Endothelial cell (in vitro differentiated cells): ENCODE measurements around the gene CYP1B1. TPM values are rescaled to one million over a fixed set of nuclear protein-coding genes. Genes with fewer than 3 reads are reported as not detected.

ENCODE experiments used
- DNase-seq: peaks from one replicate; pipeline ENCODE4 v3.0.0; 2021; ENCODE audit warnings: low spot score
- H3K27ac Mint-ChIP-seq: one replicate; pipeline ENCODE4 v1.8.0; 2021; ENCODE audit warnings: mixed read lengths, inconsistent platforms; ENCODE audit not compliant: unreplicated experiment
- H3K27me3 Mint-ChIP-seq: one replicate; pipeline ENCODE4 v1.8.0; 2021; ENCODE audit warnings: mild to moderate bottlenecking, moderate library complexity, mixed read lengths, inconsistent platforms; ENCODE audit not compliant: unreplicated experiment
- H3K36me3 Mint-ChIP-seq: one replicate; pipeline ENCODE4 v1.8.0; 2021; ENCODE audit warnings: mild to moderate bottlenecking, low read depth, mixed read lengths, inconsistent platforms; ENCODE audit not compliant: unreplicated experiment
- H3K4me1 Mint-ChIP-seq: one replicate; pipeline ENCODE4 v1.8.0; 2021; ENCODE audit warnings: mild to moderate bottlenecking, mixed read lengths, inconsistent platforms; ENCODE audit not compliant: unreplicated experiment
- H3K4me3 Mint-ChIP-seq: one replicate; pipeline ENCODE4 v1.8.0; 2021; ENCODE audit warnings: mild to moderate bottlenecking, mixed read lengths, inconsistent platforms; ENCODE audit not compliant: unreplicated experiment
- H3K9me3 Mint-ChIP-seq: one replicate; pipeline ENCODE4 v1.8.0; 2021; ENCODE audit warnings: mixed read lengths, inconsistent platforms; ENCODE audit not compliant: unreplicated experiment
- total RNA-seq: library from RNA; stranded (reverse); fragmentation: NEBNext Ultra II Directional; extraction: Animal tissue kit (Norgen Biotek cat#: 25700); gene quantifications from one replicate; pipeline ENCODE4 v1.2.1, GENCODE V29; 2021; ENCODE audit not compliant: unreplicated experiment
- TF ChIP-seq, protein P1 (sequence below): fragments of 200-600 bp; sonication (generic); IDR thresholded peaks from one replicate; pipeline ENCODE4 v1.5.0; 2021; ENCODE audit warnings: antibody characterized with exemption; ENCODE audit not compliant: unreplicated experiment

Gene CYP1B1
- total RNA-seq, 1 donor from 2014 or later: 1.2 TPM

DNA sequence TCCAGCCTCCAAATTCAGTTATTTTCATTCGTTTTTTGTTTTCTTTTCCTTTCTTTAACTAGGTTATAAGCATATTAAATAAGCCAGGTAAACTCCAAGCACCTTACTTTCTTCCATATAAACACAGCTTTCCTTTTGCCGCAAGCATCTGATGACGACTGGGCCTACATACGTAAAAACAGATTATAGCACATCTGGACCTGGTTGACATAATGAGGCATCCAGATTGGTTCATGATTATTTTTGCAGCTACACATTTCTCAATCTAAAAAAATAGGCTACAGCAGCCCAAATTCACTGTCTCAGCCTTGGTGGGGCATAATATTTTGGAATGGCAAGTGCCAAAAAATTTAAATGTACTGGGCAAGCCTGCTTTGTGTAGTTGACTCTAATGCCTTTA lies 7.7 kb downstream of the CYP1B1 start:
- DNase-seq: no peak
- Mint-ChIP-seq H3K9me3 (no peaks in the 10 kb centered on the region), H3K27me3 (peaks cover 4% of the 10 kb centered on the region), H3K36me3 (no peaks in the 10 kb centered on the region), H3K4me1 (no peaks in the 10 kb centered on the region), H3K4me3 (no peak overlapping the region), H3K27ac (no peak overlapping the region)
- TF ChIP-seq, protein P1, sequence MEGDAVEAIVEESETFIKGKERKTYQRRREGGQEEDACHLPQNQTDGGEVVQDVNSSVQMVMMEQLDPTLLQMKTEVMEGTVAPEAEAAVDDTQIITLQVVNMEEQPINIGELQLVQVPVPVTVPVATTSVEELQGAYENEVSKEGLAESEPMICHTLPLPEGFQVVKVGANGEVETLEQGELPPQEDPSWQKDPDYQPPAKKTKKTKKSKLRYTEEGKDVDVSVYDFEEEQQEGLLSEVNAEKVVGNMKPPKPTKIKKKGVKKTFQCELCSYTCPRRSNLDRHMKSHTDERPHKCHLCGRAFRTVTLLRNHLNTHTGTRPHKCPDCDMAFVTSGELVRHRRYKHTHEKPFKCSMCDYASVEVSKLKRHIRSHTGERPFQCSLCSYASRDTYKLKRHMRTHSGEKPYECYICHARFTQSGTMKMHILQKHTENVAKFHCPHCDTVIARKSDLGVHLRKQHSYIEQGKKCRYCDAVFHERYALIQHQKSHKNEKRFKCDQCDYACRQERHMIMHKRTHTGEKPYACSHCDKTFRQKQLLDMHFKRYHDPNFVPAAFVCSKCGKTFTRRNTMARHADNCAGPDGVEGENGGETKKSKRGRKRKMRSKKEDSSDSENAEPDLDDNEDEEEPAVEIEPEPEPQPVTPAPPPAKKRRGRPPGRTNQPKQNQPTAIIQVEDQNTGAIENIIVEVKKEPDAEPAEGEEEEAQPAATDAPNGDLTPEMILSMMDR: no peak

DNA sequence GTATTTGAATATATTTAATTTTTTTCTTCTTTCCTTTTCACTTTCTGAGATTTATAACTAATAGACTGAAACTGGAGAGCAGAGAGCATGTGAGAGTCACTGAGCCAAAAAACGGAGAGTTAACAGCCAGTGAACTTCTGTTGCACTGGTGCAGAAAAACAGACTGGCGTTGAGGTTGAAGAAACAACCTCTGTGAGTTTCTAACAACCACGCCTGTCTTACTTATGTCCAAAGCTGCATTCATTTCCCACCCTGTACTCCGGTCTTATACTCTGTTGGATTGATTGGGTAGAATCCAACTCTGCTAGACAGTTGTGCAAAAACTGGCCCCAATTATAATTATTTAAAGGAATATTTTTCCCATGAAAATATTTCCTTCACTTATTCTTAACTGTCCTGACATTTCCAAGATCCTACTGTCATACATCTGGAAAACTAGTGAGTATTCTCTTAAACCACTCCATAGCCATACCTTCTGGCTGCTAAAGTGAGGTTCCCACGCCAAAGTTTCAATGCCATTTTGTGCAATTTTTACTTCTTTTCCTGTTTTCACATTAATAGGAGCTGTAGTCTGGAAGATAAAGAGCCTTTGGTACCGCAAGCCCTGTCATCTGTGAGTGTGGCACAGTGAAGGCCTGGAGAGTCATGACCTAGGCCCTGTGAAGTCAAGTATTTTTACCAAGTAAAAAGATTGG lies 9.4 kb downstream of the CYP1B1 start:
- no peak for DNase-seq
- H3K4me3 Mint-ChIP-seq: no peak overlapping the region
- H3K4me1 Mint-ChIP-seq: no peaks in the 10 kb centered on the region
- no peaks in the 10 kb centered on the region for H3K36me3 Mint-ChIP-seq
- H3K27me3 Mint-ChIP-seq: peaks cover 4% of the 10 kb centered on the region
- no peak overlapping the region for H3K27ac Mint-ChIP-seq
- no peaks in the 10 kb centered on the region for H3K9me3 Mint-ChIP-seq
- TF ChIP-seq, protein P1: no peak

DNA sequence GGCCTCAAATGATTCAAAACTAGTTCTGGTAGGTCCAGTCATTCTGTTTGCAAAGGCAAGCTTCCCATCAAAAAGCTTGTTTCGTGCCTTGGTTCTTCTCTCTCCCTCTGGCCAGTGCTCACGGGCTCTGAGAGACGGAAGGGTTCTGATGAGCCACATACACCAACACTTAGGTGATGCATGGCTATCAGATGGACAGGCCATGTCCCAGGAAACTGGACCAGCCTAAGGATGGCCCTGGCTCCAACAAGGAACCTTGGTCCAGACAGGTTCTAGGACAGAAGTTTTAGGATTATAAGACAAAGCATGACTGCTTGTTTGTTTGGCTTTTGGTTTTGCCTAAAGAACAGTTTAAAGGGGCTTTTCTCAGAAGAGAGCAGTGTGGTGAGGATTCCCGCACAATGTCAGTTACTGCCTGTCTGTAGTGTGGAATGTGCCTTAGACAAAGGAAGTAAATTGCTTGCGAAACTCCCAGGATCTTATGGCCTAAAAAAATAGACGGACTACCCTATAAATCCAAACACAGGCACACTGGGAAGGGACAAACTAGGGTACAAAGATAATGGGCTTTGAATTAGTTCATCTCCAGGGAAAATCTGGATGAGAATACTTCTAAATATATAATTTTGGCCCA lies 10.3 kb downstream of the CYP1B1 start:
- Mint-ChIP-seq H3K36me3 (no peaks in the 10 kb centered on the region), H3K4me3 (no peak overlapping the region), H3K27me3 (peaks cover 4% of the 10 kb centered on the region), H3K27ac (no peak overlapping the region), H3K9me3 (no peaks in the 10 kb centered on the region), H3K4me1 (no peaks in the 10 kb centered on the region)
- TF ChIP-seq, protein P1: no peak
- no peak for DNase-seq

DNA sequence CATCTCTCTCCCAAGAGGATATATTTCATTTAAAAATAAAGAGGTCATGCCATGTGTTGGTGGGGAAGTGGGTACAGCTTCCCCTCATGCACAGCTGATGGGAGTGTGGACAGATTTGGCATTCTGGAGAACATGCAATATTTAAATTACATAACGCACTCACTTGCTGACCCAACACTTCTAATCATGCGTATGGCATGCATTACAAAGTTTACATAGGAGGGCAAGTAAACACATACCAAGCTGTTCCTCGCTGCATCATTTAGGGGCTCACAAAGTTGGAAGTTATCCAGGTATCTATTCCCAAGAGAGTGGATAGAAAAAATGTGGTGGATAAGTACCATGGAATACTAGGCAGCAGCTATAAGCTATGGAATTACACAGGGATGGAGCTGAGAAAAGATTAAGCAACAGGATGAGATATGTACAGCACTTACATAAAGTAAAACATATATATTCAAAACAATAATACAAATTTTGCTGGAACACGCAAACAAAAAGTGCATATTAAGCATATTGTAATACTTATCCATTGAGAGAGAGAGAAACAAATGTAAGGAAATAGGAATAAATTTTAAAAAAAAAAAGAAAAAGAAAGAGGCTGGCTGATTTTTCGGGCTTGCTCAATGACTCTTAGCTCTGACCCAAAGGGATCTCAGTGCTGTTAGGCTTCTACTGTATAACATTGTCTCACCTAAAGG lies 11.0 kb downstream of the CYP1B1 start:
- DNase-seq: no peak
- TF ChIP-seq, protein P1: no peak
- Mint-ChIP-seq H3K9me3 (no peaks in the 10 kb centered on the region), H3K36me3 (no peaks in the 10 kb centered on the region), H3K27ac (no peak overlapping the region), H3K4me1 (no peaks in the 10 kb centered on the region), H3K4me3 (no peak overlapping the region), H3K27me3 (peaks cover 4% of the 10 kb centered on the region)
